Memory B cell (primary cell): Measurements from ENCODE around the gene SLC12A6.
A peak's percentile ranks its signal among the peaks of the same experiment; 100 is the strongest.

Experiments used
- ATAC-seq: fragments of 150-1000 bp; cut with Tn5 transposase; 2 replicates; pipeline ENCODE4 v1.10.0; 2021; ENCODE audit warnings: low read depth, mild to moderate bottlenecking, moderate library complexity
- DNase-seq, 2 donors: peaks; one replicate each; pipeline ENCODE4 v3.0.0; 2022; ENCODE audit warnings: low spot score in 2 of 2
- H3K27ac Mint-ChIP-seq: one replicate; pipeline ENCODE4 v1.8.0; 2022; ENCODE audit warnings: mild to moderate bottlenecking, moderate library complexity, mixed read lengths
- H3K27me3 Mint-ChIP-seq: one replicate; pipeline ENCODE4 v1.8.0; 2022; ENCODE audit warnings: mixed read lengths
- H3K36me3 Mint-ChIP-seq: one replicate; pipeline ENCODE4 v1.8.0; 2022; ENCODE audit warnings: mild to moderate bottlenecking, mixed read lengths
- H3K4me1 Mint-ChIP-seq: one replicate; pipeline ENCODE4 v1.8.0; 2022; ENCODE audit warnings: mixed read lengths
- H3K4me3 Mint-ChIP-seq: one replicate; pipeline ENCODE4 v1.8.0; 2022; ENCODE audit warnings: mild to moderate bottlenecking, moderate library complexity, mixed read lengths
- H3K9me3 Mint-ChIP-seq: one replicate; pipeline ENCODE4 v1.8.0; 2022; ENCODE audit warnings: mixed read lengths

The SLC12A6 gene

GRCh38 chr15:34284937-34285336 lies 52.6 kb downstream of the SLC12A6 start:
- DNase-seq (no peak), ATAC-seq (no peak)
- peaks cover 19% of the 10 kb centered on the region for H3K36me3 Mint-ChIP-seq
- H3K27ac Mint-ChIP-seq: peak overlapping the region; percentile 77
- peaks cover 9% of the 10 kb centered on the region for H3K9me3 Mint-ChIP-seq
- no peaks in the 10 kb centered on the region for H3K27me3 Mint-ChIP-seq
- peaks cover 24% of the 10 kb centered on the region for H3K4me1 Mint-ChIP-seq
- H3K4me3 Mint-ChIP-seq: no peak overlapping the region

DNA sequence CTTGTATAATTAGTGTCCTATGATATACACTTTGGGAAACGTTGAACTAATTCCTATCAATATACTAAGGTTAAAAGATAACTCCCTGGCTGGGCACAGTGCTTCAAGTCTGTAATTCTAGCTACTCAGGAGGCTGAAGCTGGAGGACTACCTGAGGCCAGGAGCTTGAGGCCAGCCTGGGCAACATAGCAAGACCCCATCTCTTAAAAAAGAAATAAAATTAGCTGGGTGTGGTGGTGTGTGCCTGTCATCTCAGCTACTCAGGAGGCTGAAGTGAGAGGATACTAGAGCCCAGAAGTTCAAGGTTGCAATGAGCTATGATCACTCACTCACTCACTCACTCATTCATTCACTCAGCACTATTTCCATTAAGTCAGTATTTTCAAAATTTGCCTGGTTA lies 55.2 kb downstream of the SLC12A6 start:
- Mint-ChIP-seq H3K4me3 (no peak overlapping the region), H3K27me3 (no peaks in the 10 kb centered on the region), H3K36me3 (peaks cover 11% of the 10 kb centered on the region), H3K4me1 (peaks cover 16% of the 10 kb centered on the region), H3K9me3 (no peaks in the 10 kb centered on the region), H3K27ac (no peak overlapping the region)
- DNase-seq (no peak), ATAC-seq (no peak)

DNA sequence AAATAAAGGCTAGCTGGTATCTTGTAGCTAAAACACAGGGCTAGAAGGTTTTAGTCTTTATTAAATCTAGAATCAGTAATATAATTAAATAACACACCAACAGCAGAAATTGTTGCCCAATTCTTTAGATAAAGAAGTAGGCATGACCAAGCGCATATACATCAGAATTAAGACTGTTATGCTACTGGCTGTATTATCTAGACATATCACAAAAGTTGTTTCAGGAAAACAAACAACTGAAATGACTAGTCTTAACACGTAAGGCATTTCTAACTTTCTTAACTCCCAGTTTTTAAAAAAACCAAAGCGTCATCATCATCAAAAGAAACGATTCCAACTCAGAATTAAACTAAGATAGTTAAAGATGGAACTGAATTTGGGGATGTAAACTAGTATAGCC lies 57.4 kb downstream of the SLC12A6 start:
- peaks cover 19% of the 10 kb centered on the region for H3K4me1 Mint-ChIP-seq
- ATAC-seq: no peak
- H3K9me3 Mint-ChIP-seq: no peaks in the 10 kb centered on the region
- DNase-seq: no peak
- no peak overlapping the region for H3K4me3 Mint-ChIP-seq
- H3K27me3 Mint-ChIP-seq: no peaks in the 10 kb centered on the region
- H3K36me3 Mint-ChIP-seq: peaks cover 7% of the 10 kb centered on the region
- H3K27ac Mint-ChIP-seq: peak overlapping the region; percentile 0

DNA sequence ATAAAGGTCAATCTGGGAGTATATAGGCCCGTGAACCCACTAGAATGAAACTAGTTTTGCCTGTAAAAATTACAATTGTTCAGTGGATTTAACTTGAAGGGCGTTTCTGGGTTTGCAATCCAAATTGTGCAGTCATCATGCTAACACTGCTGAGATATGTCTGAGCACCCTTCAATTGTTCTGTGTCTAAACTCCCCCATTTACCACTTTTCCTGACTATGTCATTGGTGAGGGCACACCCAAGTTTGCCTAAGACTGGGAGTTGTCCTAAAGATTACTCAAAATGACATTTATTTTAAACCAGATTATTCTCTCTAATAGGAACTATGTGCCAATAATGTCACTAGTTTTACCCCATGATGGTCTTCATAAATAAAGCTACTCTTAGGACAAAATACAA lies 58.2 kb downstream of the SLC12A6 start:
- peaks cover 16% of the 10 kb centered on the region for H3K4me1 Mint-ChIP-seq

GRCh38 chr15:34275721-34276120 lies 61.9 kb downstream of the SLC12A6 start:
- H3K4me3 Mint-ChIP-seq: no peak overlapping the region
- no peak for ATAC-seq
- DNase-seq: no peak
- H3K4me1 Mint-ChIP-seq: peaks cover 12% of the 10 kb centered on the region
- no peaks in the 10 kb centered on the region for H3K27me3 Mint-ChIP-seq
- H3K36me3 Mint-ChIP-seq: peaks cover 11% of the 10 kb centered on the region
- H3K27ac Mint-ChIP-seq: no peak overlapping the region
- no peaks in the 10 kb centered on the region for H3K9me3 Mint-ChIP-seq

More for the DNA sequence above, 58.2 kb downstream of the SLC12A6 start:
- Mint-ChIP-seq H3K36me3 (peaks cover 7% of the 10 kb centered on the region), H3K27me3 (no peaks in the 10 kb centered on the region), H3K27ac (peak overlapping the region; percentile 0), H3K9me3 (no peaks in the 10 kb centered on the region), H3K4me3 (no peak overlapping the region)
- ATAC-seq: no peak
- no peak for DNase-seq

DNA sequence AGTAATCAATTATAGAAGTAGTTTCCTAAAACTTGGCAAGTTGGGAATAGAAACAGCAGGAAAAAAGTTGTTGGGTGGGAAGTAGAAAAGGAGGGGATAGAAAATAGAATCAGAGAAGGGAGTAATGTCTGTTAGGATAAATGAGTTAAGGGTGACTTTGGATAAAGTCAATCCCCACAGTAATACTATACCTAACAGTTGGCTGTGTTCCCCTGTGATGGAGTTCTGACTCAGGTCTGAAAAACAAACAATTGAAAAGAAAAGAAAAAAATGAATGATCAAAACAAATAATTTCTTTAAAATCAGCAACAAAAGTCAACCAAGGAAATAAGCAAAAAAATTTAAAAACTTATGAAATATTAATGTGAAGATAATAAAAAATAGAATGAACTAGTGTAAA lies 62.4 kb downstream of the SLC12A6 start:
- H3K27ac Mint-ChIP-seq: no peak overlapping the region
- H3K4me1 Mint-ChIP-seq: peaks cover 7% of the 10 kb centered on the region
- no peak for DNase-seq
- peaks cover 10% of the 10 kb centered on the region for H3K36me3 Mint-ChIP-seq
- no peak for ATAC-seq
- no peak overlapping the region for H3K4me3 Mint-ChIP-seq
- H3K9me3 Mint-ChIP-seq: no peaks in the 10 kb centered on the region
- H3K27me3 Mint-ChIP-seq: no peaks in the 10 kb centered on the region

DNA sequence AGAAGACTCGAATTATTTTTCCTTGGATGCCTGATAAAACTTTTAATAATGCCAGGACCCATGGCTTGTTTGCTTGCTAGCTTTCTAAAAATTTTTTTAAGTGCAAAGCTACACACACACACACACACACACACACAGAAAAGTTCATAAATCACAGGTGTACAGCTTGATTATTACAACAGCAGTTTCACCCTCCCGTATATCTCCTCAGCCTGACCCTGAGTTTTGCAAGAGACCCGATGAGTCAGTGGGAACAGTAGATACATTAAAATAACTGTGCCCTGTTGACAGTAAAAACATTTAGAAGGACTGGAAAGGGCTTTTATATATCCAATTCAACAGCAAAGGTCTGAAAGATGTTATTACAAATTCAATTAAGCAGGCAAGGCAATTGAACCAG lies 66.1 kb downstream of the SLC12A6 start:
- Mint-ChIP-seq H3K4me1 (peaks cover 7% of the 10 kb centered on the region), H3K4me3 (no peak overlapping the region), H3K27me3 (no peaks in the 10 kb centered on the region), H3K36me3 (peaks cover 13% of the 10 kb centered on the region), H3K9me3 (no peaks in the 10 kb centered on the region), H3K27ac (no peak overlapping the region)
- ATAC-seq: no peak
- DNase-seq: no peak

DNA sequence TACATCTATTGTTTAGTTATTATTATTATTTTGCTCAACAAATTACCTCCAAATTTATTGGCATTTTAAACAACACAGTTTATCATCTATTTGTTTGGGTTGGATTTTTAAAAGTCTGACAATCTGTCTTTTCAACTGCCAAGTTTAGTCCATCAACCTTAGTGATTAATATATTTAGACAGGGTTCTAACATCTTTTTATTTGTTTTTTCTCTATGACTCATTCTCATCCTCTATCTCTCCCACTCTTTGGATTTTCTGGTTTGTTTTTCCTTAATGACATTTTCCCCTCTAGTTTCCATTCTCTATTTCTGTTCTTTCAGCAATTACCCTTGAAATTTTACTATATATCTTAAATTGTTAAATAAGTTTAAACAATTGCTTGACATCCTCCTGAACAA lies 70.8 kb downstream of the SLC12A6 start:
- Mint-ChIP-seq H3K9me3 (no peaks in the 10 kb centered on the region), H3K27me3 (no peaks in the 10 kb centered on the region), H3K27ac (peak overlapping the region; percentile 21), H3K36me3 (peaks cover 9% of the 10 kb centered on the region), H3K4me3 (no peak overlapping the region), H3K4me1 (peaks cover 8% of the 10 kb centered on the region)
- DNase-seq: no peak
- no peak for ATAC-seq

GRCh38 chr15:34264076-34264475 lies 73.5 kb downstream of the SLC12A6 start:
- Mint-ChIP-seq H3K4me1 (peaks cover 8% of the 10 kb centered on the region), H3K27ac (no peak overlapping the region), H3K4me3 (no peak overlapping the region), H3K27me3 (no peaks in the 10 kb centered on the region), H3K9me3 (no peaks in the 10 kb centered on the region), H3K36me3 (peaks cover 9% of the 10 kb centered on the region)
- DNase-seq (no peak), ATAC-seq (no peak)

- Mint-ChIP-seq H3K27me3 (no peaks in the 10 kb centered on the region), H3K9me3 (no peaks in the 10 kb centered on the region), H3K27ac (no peak overlapping the region), H3K4me1 (peaks cover 10% of the 10 kb centered on the region), H3K4me3 (no peak overlapping the region), H3K36me3 (peaks cover 15% of the 10 kb centered on the region)
- DNase-seq (no peak), ATAC-seq (no peak)
Measured at GRCh38 chr15:34262362-34262761, 75.2 kb downstream of the SLC12A6 start.

- no peak for DNase-seq
- peaks cover 6% of the 10 kb centered on the region for H3K4me1 Mint-ChIP-seq
- no peaks in the 10 kb centered on the region for H3K9me3 Mint-ChIP-seq
- no peak for ATAC-seq
- no peaks in the 10 kb centered on the region for H3K27me3 Mint-ChIP-seq
- peaks cover 20% of the 10 kb centered on the region for H3K36me3 Mint-ChIP-seq
- H3K27ac Mint-ChIP-seq: no peak overlapping the region
- H3K4me3 Mint-ChIP-seq: no peak overlapping the region
Measured at GRCh38 chr15:34259566-34259965, 78.0 kb downstream of the SLC12A6 start.

- no peak for DNase-seq
- no peak for ATAC-seq
- no peaks in the 10 kb centered on the region for H3K9me3 Mint-ChIP-seq
- H3K4me3 Mint-ChIP-seq: no peak overlapping the region
- no peaks in the 10 kb centered on the region for H3K27me3 Mint-ChIP-seq
- peak overlapping the region; percentile 54 for H3K27ac Mint-ChIP-seq
- H3K4me1 Mint-ChIP-seq: peaks cover 6% of the 10 kb centered on the region
- H3K36me3 Mint-ChIP-seq: peaks cover 27% of the 10 kb centered on the region
Measured at GRCh38 chr15:34258151-34258550, 79.4 kb downstream of the SLC12A6 start.

- ATAC-seq: no peak
- H3K9me3 Mint-ChIP-seq: no peaks in the 10 kb centered on the region
- no peak overlapping the region for H3K4me3 Mint-ChIP-seq
- no peak for DNase-seq
- H3K27me3 Mint-ChIP-seq: no peaks in the 10 kb centered on the region
- no peaks in the 10 kb centered on the region for H3K4me1 Mint-ChIP-seq
- H3K27ac Mint-ChIP-seq: peak overlapping the region; percentile 68
- H3K36me3 Mint-ChIP-seq: peaks cover 41% of the 10 kb centered on the region
Measured at GRCh38 chr15:34252545-34252944, 85.0 kb downstream of the SLC12A6 start.

- Mint-ChIP-seq H3K4me3 (no peak overlapping the region), H3K36me3 (peaks cover 39% of the 10 kb centered on the region), H3K27me3 (no peaks in the 10 kb centered on the region), H3K4me1 (no peaks in the 10 kb centered on the region), H3K9me3 (no peaks in the 10 kb centered on the region), H3K27ac (no peak overlapping the region)
- ATAC-seq (no peak), DNase-seq (no peak)
Measured at GRCh38 chr15:34248190-34248589, 89.4 kb downstream of the SLC12A6 start.

GRCh38 chr15:34246276-34246976 lies 91.2 kb downstream of the SLC12A6 start:
- no peak overlapping the region for H3K27ac Mint-ChIP-seq
- no peaks in the 10 kb centered on the region for H3K9me3 Mint-ChIP-seq

More at GRCh38 chr15:34246276-34246976, 91.2 kb downstream of the SLC12A6 start:
- Mint-ChIP-seq H3K4me3 (no peak overlapping the region), H3K4me1 (no peaks in the 10 kb centered on the region), H3K27me3 (no peaks in the 10 kb centered on the region), H3K36me3 (peaks cover 32% of the 10 kb centered on the region)
- no peak for ATAC-seq
- DNase-seq: no peak
